OCI-LY1 (cell line): ENCODE measurements around the gene JMJD4.

ENCODE experiments used
- EZH2 ChIP-seq: fragments of 200-600 bp; sonication (generic), shearing (Covaris generic); IDR thresholded peaks from 2 replicates; pipeline ENCODE4 v1.8.0; 2017; ENCODE audit warnings: borderline replicate concordance, mixed run types, mild to moderate bottlenecking, antibody characterized with exemption, low read length, moderate library complexity, mixed read lengths
- TF ChIP-seq, protein P1 (sequence below): fragments of 200-600 bp; sonication (generic), shearing (Covaris generic); IDR thresholded peaks from 2 replicates; pipeline ENCODE4 v1.5.1; 2017; ENCODE audit warnings: mild to moderate bottlenecking, antibody characterized with exemption, low read length, moderate library complexity, mixed read lengths

GRCh38 chr1:227728059-227728891 is 6.8 kb downstream of the JMJD4 start:
- TF ChIP-seq, protein P1, sequence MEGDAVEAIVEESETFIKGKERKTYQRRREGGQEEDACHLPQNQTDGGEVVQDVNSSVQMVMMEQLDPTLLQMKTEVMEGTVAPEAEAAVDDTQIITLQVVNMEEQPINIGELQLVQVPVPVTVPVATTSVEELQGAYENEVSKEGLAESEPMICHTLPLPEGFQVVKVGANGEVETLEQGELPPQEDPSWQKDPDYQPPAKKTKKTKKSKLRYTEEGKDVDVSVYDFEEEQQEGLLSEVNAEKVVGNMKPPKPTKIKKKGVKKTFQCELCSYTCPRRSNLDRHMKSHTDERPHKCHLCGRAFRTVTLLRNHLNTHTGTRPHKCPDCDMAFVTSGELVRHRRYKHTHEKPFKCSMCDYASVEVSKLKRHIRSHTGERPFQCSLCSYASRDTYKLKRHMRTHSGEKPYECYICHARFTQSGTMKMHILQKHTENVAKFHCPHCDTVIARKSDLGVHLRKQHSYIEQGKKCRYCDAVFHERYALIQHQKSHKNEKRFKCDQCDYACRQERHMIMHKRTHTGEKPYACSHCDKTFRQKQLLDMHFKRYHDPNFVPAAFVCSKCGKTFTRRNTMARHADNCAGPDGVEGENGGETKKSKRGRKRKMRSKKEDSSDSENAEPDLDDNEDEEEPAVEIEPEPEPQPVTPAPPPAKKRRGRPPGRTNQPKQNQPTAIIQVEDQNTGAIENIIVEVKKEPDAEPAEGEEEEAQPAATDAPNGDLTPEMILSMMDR = no peak
- TF ChIP-seq EZH2 = no peak
